Measurements from ENCODE around the gene COL5A1.

Gene COL5A1

GRCh38 chr9:134830926-134831720 is 189.5 kb downstream of the COL5A1 start:
- Histone ChIP-seq H3K4me2 (no peak overlapping the region), H3K27me3 (no peaks in the 10 kb centered on the region), H3K9me3 (no peaks in the 10 kb centered on the region), H3K9ac (no peak overlapping the region), H3K4me1 (peaks cover 24% of the 10 kb centered on the region), H3K4me3 (no peak overlapping the region), H3K36me3 (peaks cover 99% of the 10 kb centered on the region), H4K20me1 (peaks cover 82% of the 10 kb centered on the region), H3K27ac (no peak overlapping the region)
- TF ChIP-seq Cebpa-rat (IDR thresholded peaks at IDR 0.05): no peak

- H3K9me3 ChIP-seq: no peaks in the 10 kb centered on the region
- no peak overlapping the region for H3K4me3 ChIP-seq
- TF ChIP-seq Cebpa-rat (IDR thresholded peaks at IDR 0.05): no peak
- H3K27me3 ChIP-seq: no peaks in the 10 kb centered on the region
- H3K4me1 ChIP-seq: peaks cover 13% of the 10 kb centered on the region; the same call in 1 of the 2 replicates
- H3K9ac ChIP-seq: no peak overlapping the region
- H3K4me2 ChIP-seq: no peak overlapping the region
- no peak overlapping the region for H3K27ac ChIP-seq
- peaks cover 99% of the 10 kb centered on the region for H3K36me3 ChIP-seq
- peaks cover 74% of the 10 kb centered on the region for H4K20me1 ChIP-seq
Observed at GRCh38 chr9:134832471-134832870, 190.9 kb downstream of the COL5A1 start.

DNA sequence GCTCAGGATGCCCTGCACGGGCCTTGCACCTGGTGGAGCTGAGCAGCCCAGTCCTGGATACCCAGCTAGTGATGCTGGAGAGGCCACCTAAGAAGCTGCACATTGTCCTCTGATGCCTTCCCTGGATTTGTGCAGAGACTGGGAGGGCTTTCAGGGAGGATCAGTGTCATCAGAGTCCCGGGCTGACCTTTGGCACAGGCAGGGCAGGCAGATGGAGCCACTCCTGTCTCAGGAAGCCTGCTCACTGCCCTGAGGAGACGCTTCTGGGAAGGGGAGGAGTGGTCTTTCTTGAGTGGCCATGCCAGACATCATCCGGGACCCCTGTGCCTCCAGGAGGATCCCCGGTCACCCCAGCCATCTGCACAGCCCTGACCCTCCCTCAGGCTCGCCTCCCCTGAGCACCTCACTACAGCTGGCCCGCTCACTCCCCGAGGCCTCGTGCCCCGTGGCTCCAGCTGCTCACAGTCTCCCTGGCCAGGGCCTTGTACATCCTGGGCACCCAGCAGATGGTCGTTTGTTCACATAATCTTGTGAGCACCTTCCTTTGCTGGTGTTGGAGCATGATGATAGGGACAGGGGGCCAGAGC is 191.8 kb downstream of the COL5A1 start:
- H3K9me3 ChIP-seq: no peaks in the 10 kb centered on the region
- no peak overlapping the region for H3K4me3 ChIP-seq
- H3K27ac ChIP-seq: no peak overlapping the region
- no peak overlapping the region for H3K9ac ChIP-seq
- H3K27me3 ChIP-seq: no peaks in the 10 kb centered on the region
- H3K4me1 ChIP-seq: peaks cover 13% of the 10 kb centered on the region; the same call in 1 of the 2 replicates
- no peak for TF ChIP-seq Cebpa-rat (IDR thresholded peaks at IDR 0.05)
- peaks cover 76% of the 10 kb centered on the region for H4K20me1 ChIP-seq
- peaks cover 99% of the 10 kb centered on the region for H3K36me3 ChIP-seq
- no peak overlapping the region for H3K4me2 ChIP-seq

DNA sequence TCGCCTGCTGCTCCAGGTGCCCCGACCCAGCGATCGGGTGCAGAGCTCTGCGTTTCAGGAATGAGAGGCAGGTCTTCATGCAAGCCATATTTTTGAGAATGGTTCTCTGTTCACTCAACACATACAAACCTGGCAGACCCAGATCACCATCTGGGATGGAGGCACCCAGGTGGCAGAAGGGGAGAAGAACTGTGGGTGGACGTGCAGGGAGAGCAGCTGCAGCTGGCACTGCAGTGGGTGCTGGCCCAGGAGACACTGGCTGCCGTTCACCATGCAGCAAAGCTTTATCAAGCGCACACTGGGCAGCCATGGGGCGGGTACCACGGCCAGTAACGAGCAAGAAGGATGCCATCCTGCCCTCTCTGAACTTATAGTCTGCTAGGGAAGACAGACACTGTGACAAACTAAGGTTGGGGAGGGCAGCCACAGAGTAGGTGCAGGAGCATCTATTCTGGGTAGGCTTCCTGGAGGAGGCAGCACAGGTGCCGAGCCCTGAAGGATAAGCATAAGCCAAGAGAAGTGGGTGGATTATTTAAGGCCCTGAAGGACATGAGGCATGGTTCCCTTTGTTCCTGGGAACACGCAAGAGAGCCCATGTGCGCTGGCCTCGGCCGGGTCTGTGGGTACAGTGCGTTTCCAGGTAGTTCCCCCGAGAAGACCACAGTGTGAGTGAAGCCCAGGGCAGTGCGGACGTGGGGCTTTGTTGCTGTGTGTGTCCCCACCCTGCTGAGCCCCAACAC is 192.8 kb downstream of the COL5A1 start:
- Histone ChIP-seq H4K20me1 (peaks cover 78% of the 10 kb centered on the region), H3K36me3 (peaks cover 99% of the 10 kb centered on the region)

DNA sequence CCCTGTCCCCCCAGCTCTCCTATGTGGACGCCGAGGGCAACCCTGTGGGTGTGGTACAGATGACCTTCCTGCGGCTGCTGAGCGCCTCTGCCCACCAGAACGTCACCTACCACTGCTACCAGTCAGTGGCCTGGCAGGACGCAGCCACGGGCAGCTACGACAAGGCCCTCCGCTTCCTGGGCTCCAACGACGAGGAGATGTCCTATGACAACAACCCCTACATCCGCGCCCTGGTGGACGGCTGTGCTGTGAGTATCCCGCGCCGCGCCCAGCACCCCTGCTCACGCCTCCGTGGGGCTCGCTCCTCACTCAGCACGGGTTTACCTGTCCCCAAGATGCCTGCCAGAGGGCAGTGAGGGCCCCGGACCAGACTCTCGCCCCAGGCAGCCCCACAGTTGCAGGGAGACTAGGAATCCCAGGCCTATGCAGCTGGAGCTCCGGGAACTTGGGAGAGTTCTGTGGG is 193.4 kb downstream of the COL5A1 start:
- TF ChIP-seq Cebpa-rat (IDR thresholded peaks at IDR 0.05): no peak
- peaks cover 78% of the 10 kb centered on the region for H4K20me1 ChIP-seq
- no peak overlapping the region for H3K9ac ChIP-seq
- 0 out of 2 replicates have a peak, but pooled peaks cover 4% of the 10 kb centered on the region for H3K4me1 ChIP-seq
- no peaks in the 10 kb centered on the region for H3K9me3 ChIP-seq
- no peak overlapping the region for H3K4me3 ChIP-seq
- H3K27me3 ChIP-seq: no peaks in the 10 kb centered on the region
- H3K4me2 ChIP-seq: no peak overlapping the region
- H3K36me3 ChIP-seq: peaks cover 99% of the 10 kb centered on the region
- no peak overlapping the region for H3K27ac ChIP-seq

More for the DNA sequence above, 192.8 kb downstream of the COL5A1 start:
- Histone ChIP-seq H3K9me3 (no peaks in the 10 kb centered on the region), H3K27ac (no peak overlapping the region), H3K4me1 (peaks cover 8% of the 10 kb centered on the region; the same call in 1 of the 2 replicates), H3K4me3 (no peak overlapping the region), H3K4me2 (no peak overlapping the region), H3K9ac (no peak overlapping the region), H3K27me3 (no peaks in the 10 kb centered on the region)
- no peak for TF ChIP-seq Cebpa-rat (IDR thresholded peaks at IDR 0.05)

DNA sequence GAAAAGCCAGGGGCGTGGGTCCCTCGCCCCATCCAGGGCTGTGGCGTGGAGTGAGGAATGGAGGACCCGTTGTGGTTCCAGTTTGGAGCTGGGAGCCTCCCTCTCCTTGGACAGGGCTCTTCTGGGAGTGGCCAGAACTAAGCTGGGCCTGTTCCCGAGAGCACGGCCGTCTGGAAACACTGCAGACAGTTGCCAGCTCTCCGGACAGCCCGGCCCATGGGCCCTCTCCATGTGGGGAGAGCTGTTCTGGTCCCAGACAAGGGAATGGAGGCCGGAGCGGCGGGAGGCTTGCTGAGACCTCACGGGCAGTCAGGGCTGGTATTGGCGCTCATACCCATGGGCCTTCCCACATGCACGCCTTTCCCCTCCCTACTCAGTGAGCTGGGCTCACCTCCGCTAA is 193.8 kb downstream of the COL5A1 start:
- peaks cover 99% of the 10 kb centered on the region for H3K36me3 ChIP-seq
- H3K4me1 ChIP-seq: no peaks in the 10 kb centered on the region
- no peak overlapping the region for H3K9ac ChIP-seq
- no peak for TF ChIP-seq Cebpa-rat (IDR thresholded peaks at IDR 0.05)
- peaks cover 78% of the 10 kb centered on the region for H4K20me1 ChIP-seq
- H3K4me3 ChIP-seq: no peak overlapping the region
- no peaks in the 10 kb centered on the region for H3K27me3 ChIP-seq
- no peak overlapping the region for H3K4me2 ChIP-seq
- H3K9me3 ChIP-seq: no peaks in the 10 kb centered on the region
- H3K27ac ChIP-seq: no peak overlapping the region

- no peaks in the 10 kb centered on the region for H3K9me3 ChIP-seq
- no peak overlapping the region for H3K9ac ChIP-seq
- H3K27me3 ChIP-seq: no peaks in the 10 kb centered on the region
- TF ChIP-seq Cebpa-rat (IDR thresholded peaks at IDR 0.05): no peak
- H3K36me3 ChIP-seq: peaks cover 99% of the 10 kb centered on the region
- H3K4me2 ChIP-seq: no peak overlapping the region
- no peak overlapping the region for H3K27ac ChIP-seq
- H4K20me1 ChIP-seq: peaks cover 78% of the 10 kb centered on the region
- H3K4me3 ChIP-seq: no peak overlapping the region
- no peaks in the 10 kb centered on the region for H3K4me1 ChIP-seq
Observed at GRCh38 chr9:134835987-134836386, 194.4 kb downstream of the COL5A1 start.

DNA sequence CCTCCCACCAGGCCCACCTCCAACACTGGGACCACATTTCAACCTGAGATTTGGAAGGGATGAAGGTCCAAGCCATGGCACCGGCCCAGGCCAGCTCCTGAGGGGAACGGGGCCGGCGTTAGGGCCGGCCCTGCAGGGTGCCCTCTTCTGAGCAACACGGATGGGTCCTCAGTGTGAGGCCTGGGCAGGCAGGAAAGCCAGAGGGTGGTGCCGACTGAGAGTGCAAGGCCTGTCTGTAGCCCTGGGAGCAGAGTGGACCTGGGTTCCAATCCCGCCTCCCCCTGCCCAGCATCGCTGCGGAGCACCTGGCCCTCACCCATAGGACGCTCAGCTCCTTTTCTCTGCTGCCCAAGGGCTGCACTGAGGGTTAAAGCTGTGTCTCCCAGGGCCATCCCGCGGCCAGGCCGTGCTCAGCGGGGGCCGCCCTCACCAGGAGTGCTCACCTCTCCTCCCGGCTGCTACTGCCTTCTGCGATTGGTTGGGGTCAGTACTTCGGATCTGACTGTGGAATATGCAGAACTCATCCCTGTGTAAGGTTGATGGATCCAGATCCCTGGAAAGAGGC is 194.9 kb downstream of the COL5A1 start:
- Histone ChIP-seq H4K20me1 (peaks cover 80% of the 10 kb centered on the region), H3K27ac (no peak overlapping the region), H3K27me3 (no peaks in the 10 kb centered on the region), H3K36me3 (peaks cover 99% of the 10 kb centered on the region), H3K9ac (no peak overlapping the region), H3K4me3 (no peak overlapping the region), H3K4me2 (no peak overlapping the region), H3K9me3 (no peaks in the 10 kb centered on the region), H3K4me1 (no peaks in the 10 kb centered on the region)
- TF ChIP-seq Cebpa-rat (IDR thresholded peaks at IDR 0.05): no peak

- Histone ChIP-seq H4K20me1 (peaks cover 80% of the 10 kb centered on the region), H3K27ac (no peak overlapping the region), H3K4me2 (no peak overlapping the region), H3K27me3 (no peaks in the 10 kb centered on the region), H3K36me3 (peaks cover 100% of the 10 kb centered on the region), H3K4me3 (no peak overlapping the region), H3K9me3 (no peaks in the 10 kb centered on the region), H3K4me1 (no peaks in the 10 kb centered on the region), H3K9ac (no peak overlapping the region)
- no peak for TF ChIP-seq Cebpa-rat (IDR thresholded peaks at IDR 0.05)
Observed at GRCh38 chr9:134837529-134837928, 195.9 kb downstream of the COL5A1 start.
